ENCODE measurements around the gene PRAC1. TPM values are rescaled to one million over a fixed set of nuclear protein-coding genes. Genes with fewer than 3 reads are reported as not detected.

PRAC1 gene
- total RNA-seq, 1 experiment from 2014 or later = 60.8 TPM

GRCh38 chr17:48672340-48672739, 50.0 kb downstream of the PRAC1 start (continued):
- TF ChIP-seq STAT6 (CRISPR knock-in tag; conservative IDR thresholded peaks at IDR 0.05; ENCODE audit: low read depth) = no peak

Small RNAs within 50 kb of the gene (microRNA-seq; reads per million reads assigned to microRNA genes)
- not detected for gene MIR3185 (ENCODE audit: borderline number of aligned reads)

Other genes with a start within 250 kb of the PRAC1 start
- gene HOXB1, start 191.5 kb downstream of the PRAC1 start, total RNA-seq (2021) = 0.41 to 0.63 TPM (median 0.55 TPM) in 3 replicates
- 1.3 to 3.7 TPM (median 2.0 TPM) in 3 replicates for gene HOXB2, start 177.4 kb downstream of the PRAC1 start, total RNA-seq (2021)
- 0.04 TPM in 1 of 3 replicates, not detected in the others for gene HOXB4, start 144.2 kb downstream of the PRAC1 start, total RNA-seq (2021)
- 0.09 to 0.30 TPM (median 0.11 TPM) in 3 replicates for gene HOXB3, start 132.3 kb downstream of the PRAC1 start, total RNA-seq (2021)
- gene HOXB5, start 128.7 kb downstream of the PRAC1 start, total RNA-seq (2021) = not detected in 3 replicates
- 0.11 TPM in 1 of 3 replicates, not detected in the others for gene HOXB6, start 117.5 kb downstream of the PRAC1 start, total RNA-seq (2021)
- gene HOXB7, start 111.5 kb downstream of the PRAC1 start, total RNA-seq (2021) = 0.14 TPM in 1 of 3 replicates, not detected in the others
- gene HOXB8, start 107.2 kb downstream of the PRAC1 start, total RNA-seq (2021) = not detected in 3 replicates
- 0.09 to 0.24 TPM (median 0.09 TPM) in 3 replicates for gene HOXB9, start 96.2 kb downstream of the PRAC1 start, total RNA-seq (2021)
- 8.0 to 22.3 TPM (median 9.2 TPM) in 3 replicates for gene PRAC2, start 667 bp upstream of the PRAC1 start, total RNA-seq (2021)
- gene HOXB13, start 6.2 kb upstream of the PRAC1 start, total RNA-seq (2021) = 1.6 to 2.8 TPM (median 1.7 TPM) in 3 replicates
- gene TTLL6, start 94.7 kb upstream of the PRAC1 start, total RNA-seq (2021) = 3.4 to 7.0 TPM (median 4.6 TPM) in 3 replicates
- gene CALCOCO2, start 108.5 kb upstream of the PRAC1 start, total RNA-seq (2021) = 27.0 to 32.6 TPM (median 31.2 TPM) in 3 replicates
- gene ATP5MC1, start 170.3 kb upstream of the PRAC1 start, total RNA-seq (2021) = 141 to 156 TPM (median 144 TPM) in 3 replicates
- 65.1 to 69.7 TPM (median 68.4 TPM) in 3 replicates for gene UBE2Z, start 185.9 kb upstream of the PRAC1 start, total RNA-seq (2021)
- 116 to 136 TPM (median 127 TPM) in 3 replicates for gene SNF8, start 222.3 kb upstream of the PRAC1 start, total RNA-seq (2021)
- 0.39 TPM in 1 of 3 replicates, not detected in the others for gene GIP, start 246.1 kb upstream of the PRAC1 start, total RNA-seq (2021)